Endodermal cell (in vitro differentiated cells): ENCODE data around the gene PAXX. TPM values are rescaled to one million over a fixed set of nuclear protein-coding genes. Genes with fewer than 3 reads are reported as not detected.

Source experiments
- DNase-seq: peaks from one replicate; pipeline ENCODE4 v3.0.0-alpha.2; 2017
- H3K27ac ChIP-seq: 2 replicates; pipeline ENCODE4 v1.5.1; 2013; ENCODE audit warnings: mild to moderate bottlenecking, low read depth, low read length, moderate library complexity
- H3K27me3 ChIP-seq: 2 replicates; pipeline ENCODE4 v1.6.1; 2013; ENCODE audit warnings: mild to moderate bottlenecking, low read length, moderate library complexity; ENCODE audit not compliant: insufficient read depth, control insufficient read depth, poor library complexity, severe bottlenecking
- H3K36me3 ChIP-seq: 2 replicates; pipeline ENCODE4 v1.7.0; 2013; ENCODE audit warnings: mild to moderate bottlenecking, low read length, moderate library complexity; ENCODE audit not compliant: control insufficient read depth, insufficient read depth
- H3K4me1 ChIP-seq: one replicate; pipeline ENCODE4 v1.7.0; 2013; ENCODE audit warnings: low read length; ENCODE audit not compliant: control insufficient read depth, insufficient read depth
- H3K4me3 ChIP-seq: 2 replicates; pipeline ENCODE4 v1.5.1; 2013; ENCODE audit warnings: mild to moderate bottlenecking, low read length, moderate library complexity
- H3K9ac ChIP-seq: 2 replicates; pipeline ENCODE4 v1.6.1; 2013; ENCODE audit warnings: mild to moderate bottlenecking, low read length, moderate library complexity; ENCODE audit not compliant: poor library complexity, severe bottlenecking; ENCODE audit errors: extremely low read depth
- H3K9me3 ChIP-seq: 2 replicates; pipeline ENCODE4 v1.6.1; 2013; ENCODE audit warnings: mild to moderate bottlenecking, low read length, moderate library complexity; ENCODE audit not compliant: control insufficient read depth
- H3K27ac Mint-ChIP-seq: 2 replicates; pipeline ENCODE4 v1.8.0; 2020; ENCODE audit warnings: mixed read lengths
- H3K27me3 Mint-ChIP-seq: 2 replicates; pipeline ENCODE4 v1.8.0; 2021; ENCODE audit warnings: mild to moderate bottlenecking, mixed read lengths; ENCODE audit not compliant: insufficient read depth
- H3K36me3 Mint-ChIP-seq: 2 replicates; pipeline ENCODE4 v1.8.0; 2020; ENCODE audit warnings: low read depth, mixed read lengths
- H3K4me1 Mint-ChIP-seq: 2 replicates; pipeline ENCODE4 v1.8.0; 2020; ENCODE audit warnings: mixed read lengths
- H3K4me3 Mint-ChIP-seq: 2 replicates; pipeline ENCODE4 v1.8.0; 2020; ENCODE audit warnings: mild to moderate bottlenecking, moderate library complexity, mixed read lengths
- H3K9me3 Mint-ChIP-seq: 2 replicates; pipeline ENCODE4 v1.8.0; 2020; ENCODE audit warnings: mild to moderate bottlenecking, mixed read lengths
- CTCF ChIP-seq: fragments of 200-600 bp; sonication (generic); conservative IDR thresholded peaks from 2 replicates; pipeline ENCODE4 v1.5.0; 2021; ENCODE audit warnings: antibody characterized with exemption, mild to moderate bottlenecking
- WGBS, 2 experiments: methylation state at CpG; one replicate each; pipeline versions ENCODE4 v1.1.5 to v1.1.7; 2013; ENCODE audit warnings: missing lambda C conversion rate in 2 of 2, mixed read lengths in 1 of 2; ENCODE audit not compliant: insufficient coverage in 1 of 2, insufficient read length in 1 of 2; 5-methylcytosine and 5-hydroxymethylcytosine counted together
- total RNA-seq, 2 donors: library from RNA; stranded (reverse); fragmentation: NEBNext Ultra II Directional in 1 of 2; extraction: Animal tissue kit (Norgen Biotek cat#: 25700) in 1 of 2; gene quantifications; 2 replicates in 1 of 2; 3 replicates in 1 of 2; pipeline ENCODE4 v1.2.1, GENCODE V29; 2021

PAXX gene
- total RNA-seq, 2 donors from 2014 or later, result 58.3 to 66.7 TPM

GRCh38 chr9:137041124-137041523 is 48.9 kb downstream of the PAXX start:
- H3K4me3 Mint-ChIP-seq, result no peak overlapping the region
- 82 to 97% methylated on average over 4 to 16 of the region's 16 CpGs for WGBS, 2 experiments
- no peak for DNase-seq
- no peaks in the 10 kb centered on the region for H3K9me3 Mint-ChIP-seq
- H3K27me3 ChIP-seq, result peaks cover 15% of the 10 kb centered on the region
- H3K27me3 Mint-ChIP-seq, result peaks cover 12% of the 10 kb centered on the region
- H3K36me3 Mint-ChIP-seq, result peaks cover 12% of the 10 kb centered on the region
- H3K9ac ChIP-seq, result no peak overlapping the region
- TF ChIP-seq CTCF, result no peak
- H3K27ac ChIP-seq, result no peak overlapping the region
- peaks cover 10% of the 10 kb centered on the region for H3K36me3 ChIP-seq
- no peaks in the 10 kb centered on the region for H3K4me1 Mint-ChIP-seq
- no peak overlapping the region for H3K4me3 ChIP-seq
- no peak overlapping the region for H3K27ac Mint-ChIP-seq
- no peaks in the 10 kb centered on the region for H3K9me3 ChIP-seq
- H3K4me1 ChIP-seq, result peaks cover 6% of the 10 kb centered on the region

- H3K27ac Mint-ChIP-seq, result no peak overlapping the region
- Histone ChIP-seq H3K27ac (no peak overlapping the region), H3K9me3 (no peaks in the 10 kb centered on the region), H3K27me3 (peaks cover 27% of the 10 kb centered on the region), H3K36me3 (peaks cover 10% of the 10 kb centered on the region), H3K4me1 (peaks cover 6% of the 10 kb centered on the region), H3K4me3 (no peak overlapping the region), H3K9ac (no peak overlapping the region)
- H3K27me3 Mint-ChIP-seq, result peaks cover 30% of the 10 kb centered on the region
- 85 to 93% methylated on average over 15 to 36 of the region's 36 CpGs for WGBS, 2 experiments
- no peaks in the 10 kb centered on the region for H3K9me3 Mint-ChIP-seq
- no peaks in the 10 kb centered on the region for H3K4me1 Mint-ChIP-seq
- DNase-seq, result no peak
- peaks cover 8% of the 10 kb centered on the region for H3K36me3 Mint-ChIP-seq
- H3K4me3 Mint-ChIP-seq, result no peak overlapping the region
- TF ChIP-seq CTCF, result no peak
Observed at GRCh38 chr9:137042751-137043727, 50.8 kb downstream of the PAXX start.

Other genes with a start within 250 kb of the PAXX start
- 1 to 10 TPM in 1 of 2 donors, under 1 TPM in 1; 0.91 to 1.1 TPM for gene LCN10, start 249.5 kb upstream of the PAXX start, total RNA-seq
- gene LCN6, start 243.9 kb upstream of the PAXX start, total RNA-seq, result not detected
- gene LCN8, start 234.2 kb upstream of the PAXX start, total RNA-seq, result not detected
- gene LCN15, start 227.9 kb upstream of the PAXX start, total RNA-seq, result 1 to 10 TPM in 1 of 2 donors, under 1 TPM in 1; 0.51 to 1.2 TPM
- gene TMEM141, start 201.1 kb upstream of the PAXX start, total RNA-seq, result 100 to 1,000 TPM; 215 to 339 TPM
- 10 to 100 TPM; 10.9 to 13.4 TPM for gene CCDC183, start 196.1 kb upstream of the PAXX start, total RNA-seq
- gene RABL6, start 184.5 kb upstream of the PAXX start, total RNA-seq, result 100 to 1,000 TPM; 159 to 206 TPM
- gene AJM1, start 149.9 kb upstream of the PAXX start, total RNA-seq, result 1 to 10 TPM; 1.4 to 3.5 TPM
- gene PHPT1, start 143.0 kb upstream of the PAXX start, total RNA-seq, result 100 to 1,000 TPM; 107 to 122 TPM
- gene MAMDC4, start 140.1 kb upstream of the PAXX start, total RNA-seq, result 10 to 100 TPM in 1 of 2 donors, 1 to 10 TPM in 1; 6.8 to 15.4 TPM
- gene EDF1, start 126.1 kb upstream of the PAXX start, total RNA-seq, result 100 to 1,000 TPM; 326 to 339 TPM
- gene TRAF2, start 105.9 kb upstream of the PAXX start, total RNA-seq, result 10 to 100 TPM; 45.9 to 55.1 TPM
- gene FBXW5, start 47.7 kb upstream of the PAXX start, total RNA-seq, result 10 to 100 TPM; 64.2 to 76.5 TPM
- 1 to 10 TPM; 1.2 to 1.6 TPM for gene C8G, start 47.2 kb upstream of the PAXX start, total RNA-seq
- gene LCN12, start 40.1 kb upstream of the PAXX start, total RNA-seq, result 1 to 10 TPM; 2.1 to 4.4 TPM
- gene PTGDS, start 14.9 kb upstream of the PAXX start, total RNA-seq, result 10 to 100 TPM; 13.8 to 22.1 TPM
- 1 to 10 TPM; 1.4 to 2.2 TPM for gene LCNL1, start 9.4 kb upstream of the PAXX start, total RNA-seq
- under 1 TPM in 1 of 2 donors, not detected in 1; 0.46 TPM for gene CLIC3, start 4.1 kb downstream of the PAXX start, total RNA-seq
- gene ABCA2, start 35.8 kb downstream of the PAXX start, total RNA-seq, result 10 to 100 TPM; 21.5 to 30.0 TPM
- not detected for gene FUT7, start 39.7 kb downstream of the PAXX start, total RNA-seq
- 10 to 100 TPM; 60.8 to 73.3 TPM for gene NPDC1, start 53.8 kb downstream of the PAXX start, total RNA-seq
- gene ENTPD2, start 61.6 kb downstream of the PAXX start, total RNA-seq, result 1 to 10 TPM; 1.2 to 2.4 TPM
- 10 to 100 TPM; 20.8 to 24.9 TPM for gene SAPCD2, start 78.1 kb downstream of the PAXX start, total RNA-seq
- 1 to 10 TPM; 2.6 to 4.5 TPM for gene UAP1L1, start 85.1 kb downstream of the PAXX start, total RNA-seq
- gene MAN1B1, start 94.6 kb downstream of the PAXX start, total RNA-seq, result 10 to 100 TPM; 62.1 to 63.5 TPM
- gene DPP7, start 122.3 kb downstream of the PAXX start, total RNA-seq, result 10 to 100 TPM; 20.1 to 30.6 TPM
- gene GRIN1, start 146.7 kb downstream of the PAXX start, total RNA-seq, result under 1 TPM; 0.35 to 0.73 TPM
- under 1 TPM in 1 of 2 donors, not detected in 1; 0.53 TPM for gene LRRC26, start 177.6 kb downstream of the PAXX start, total RNA-seq
- under 1 TPM in 1 of 2 donors, not detected in 1; 0.62 TPM for gene TMEM210, start 179.6 kb downstream of the PAXX start, total RNA-seq
- gene ANAPC2, start 196.1 kb downstream of the PAXX start, total RNA-seq, result 10 to 100 TPM; 66.5 to 69.2 TPM
- gene SSNA1, start 196.3 kb downstream of the PAXX start, total RNA-seq, result 10 to 100 TPM; 66.5 to 67.7 TPM
- 10 to 100 TPM; 19.0 to 23.9 TPM for gene TPRN, start 208.3 kb downstream of the PAXX start, total RNA-seq
- gene TMEM203, start 213.2 kb downstream of the PAXX start, total RNA-seq, result 10 to 100 TPM; 34.0 to 39.5 TPM
- gene NDOR1, start 213.3 kb downstream of the PAXX start, total RNA-seq, result 10 to 100 TPM; 39.2 to 41.4 TPM
- 10 to 100 TPM; 10.5 to 15.6 TPM for gene RNF208, start 229.8 kb downstream of the PAXX start, total RNA-seq
- gene CYSRT1, start 232.8 kb downstream of the PAXX start, total RNA-seq, result 1 to 10 TPM; 1.4 to 1.8 TPM
- under 1 TPM; 0.24 to 0.38 TPM for gene RNF224, start 235.1 kb downstream of the PAXX start, total RNA-seq
- under 1 TPM in 1 of 2 donors, not detected in 1; 0.15 TPM for gene SLC34A3, start 238.5 kb downstream of the PAXX start, total RNA-seq
- 100 to 1,000 TPM; 328 to 415 TPM for gene TUBB4B, start 248.9 kb downstream of the PAXX start, total RNA-seq